Measurements from ENCODE around the gene CDT1. TPM values are rescaled to one million over a fixed set of nuclear protein-coding genes. Genes with fewer than 3 reads are reported as not detected.

Gene CDT1
- total and polyA plus RNA-seq, 9 donors = 0.18 to 3.2 (median 0.95) TPM; not detected in 1

DNA sequence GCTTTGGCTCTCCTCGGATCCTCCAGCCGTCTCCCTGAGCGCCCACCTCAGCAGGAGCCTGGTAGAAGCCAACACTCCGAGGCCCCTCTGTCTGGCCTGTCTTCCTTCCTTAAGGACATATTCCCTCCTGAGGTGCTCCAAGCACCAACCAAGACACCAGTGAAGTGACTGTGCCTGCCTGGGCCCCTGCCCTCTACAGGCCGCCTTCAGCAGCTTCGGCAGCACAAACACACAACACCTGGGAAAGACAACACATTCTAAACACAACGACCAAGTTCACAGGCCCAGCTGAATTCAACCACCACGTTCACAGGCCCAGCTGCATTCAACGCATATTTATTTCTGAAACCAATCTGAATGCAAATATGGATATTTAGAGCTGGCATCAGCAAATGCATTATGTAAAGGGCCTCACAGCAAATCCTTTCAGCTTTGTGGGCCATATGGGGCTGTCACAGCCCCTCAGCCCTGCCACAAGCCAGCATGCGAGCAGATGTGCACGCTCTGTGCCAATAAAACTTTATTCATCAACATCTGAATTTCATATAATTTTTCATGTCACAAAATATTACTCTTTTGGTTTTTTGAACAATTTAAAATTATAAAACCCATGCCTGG, 40.9 kb downstream of the CDT1 start:
- DNase-seq = no peak
- Histone ChIP-seq H3K9me3 (no peaks in the 10 kb centered on the region), H3K4me1 (ENCODE audit: insufficient read depth) (no peaks in the 10 kb centered on the region), H3K4me3 (no peak overlapping the region), H3K27ac (no peak overlapping the region), H3K27me3 (no peaks in the 10 kb centered on the region), H3K36me3 (no peaks in the 10 kb centered on the region)
- TF ChIP-seq EP300 (IDR thresholded peaks at IDR 0.05) (no peak), POLR2A (IDR thresholded peaks at IDR 0.05) (no peak)
- TF ChIP-seq, protein P1, sequence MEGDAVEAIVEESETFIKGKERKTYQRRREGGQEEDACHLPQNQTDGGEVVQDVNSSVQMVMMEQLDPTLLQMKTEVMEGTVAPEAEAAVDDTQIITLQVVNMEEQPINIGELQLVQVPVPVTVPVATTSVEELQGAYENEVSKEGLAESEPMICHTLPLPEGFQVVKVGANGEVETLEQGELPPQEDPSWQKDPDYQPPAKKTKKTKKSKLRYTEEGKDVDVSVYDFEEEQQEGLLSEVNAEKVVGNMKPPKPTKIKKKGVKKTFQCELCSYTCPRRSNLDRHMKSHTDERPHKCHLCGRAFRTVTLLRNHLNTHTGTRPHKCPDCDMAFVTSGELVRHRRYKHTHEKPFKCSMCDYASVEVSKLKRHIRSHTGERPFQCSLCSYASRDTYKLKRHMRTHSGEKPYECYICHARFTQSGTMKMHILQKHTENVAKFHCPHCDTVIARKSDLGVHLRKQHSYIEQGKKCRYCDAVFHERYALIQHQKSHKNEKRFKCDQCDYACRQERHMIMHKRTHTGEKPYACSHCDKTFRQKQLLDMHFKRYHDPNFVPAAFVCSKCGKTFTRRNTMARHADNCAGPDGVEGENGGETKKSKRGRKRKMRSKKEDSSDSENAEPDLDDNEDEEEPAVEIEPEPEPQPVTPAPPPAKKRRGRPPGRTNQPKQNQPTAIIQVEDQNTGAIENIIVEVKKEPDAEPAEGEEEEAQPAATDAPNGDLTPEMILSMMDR (IDR thresholded peaks at IDR 0.05) = no peak
- intact Hi-C loops (cut with DNase I) = no loop called here
- 63 to 72% (median 65%) methylated on average over 11 of the region's 11 CpGs for WGBS, 3 donors

GRCh38 chr16:88846088-88846487, 42.5 kb downstream of the CDT1 start:
- no peak for DNase-seq
- 92 to 95% (median 93%) methylated on average over 9 of the region's 9 CpGs for WGBS, 3 donors
- H3K36me3 ChIP-seq = no peaks in the 10 kb centered on the region
- no peak for TF ChIP-seq EP300 (IDR thresholded peaks at IDR 0.05)
- TF ChIP-seq POLR2A (IDR thresholded peaks at IDR 0.05) = no peak
- TF ChIP-seq, protein P1 (IDR thresholded peaks at IDR 0.05) = no peak
- no peaks in the 10 kb centered on the region for H3K4me1 ChIP-seq (ENCODE audit: insufficient read depth)
- H3K4me3 ChIP-seq = no peak overlapping the region
- H3K27ac ChIP-seq = no peak overlapping the region
- H3K9me3 ChIP-seq = no peaks in the 10 kb centered on the region
- intact Hi-C loops (cut with DNase I) = no loop called here
- H3K27me3 ChIP-seq = no peaks in the 10 kb centered on the region

- no peaks in the 10 kb centered on the region for H3K4me1 ChIP-seq (ENCODE audit: insufficient read depth)
- H3K36me3 ChIP-seq = no peaks in the 10 kb centered on the region
- no peaks in the 10 kb centered on the region for H3K9me3 ChIP-seq
- no peak for DNase-seq
- H3K27me3 ChIP-seq = no peaks in the 10 kb centered on the region
- WGBS, 3 donors = 93 to 97% (median 94%) methylated on average over 18 of the region's 18 CpGs
- intact Hi-C loops (cut with DNase I) = no loop called here
- TF ChIP-seq, protein P1 (IDR thresholded peaks at IDR 0.05) = no peak
- TF ChIP-seq EP300 (IDR thresholded peaks at IDR 0.05) (no peak), POLR2A (IDR thresholded peaks at IDR 0.05) (no peak)
- H3K4me3 ChIP-seq = no peak overlapping the region
- H3K27ac ChIP-seq = no peak overlapping the region
Measured at GRCh38 chr16:88847654-88848053, 44.1 kb downstream of the CDT1 start.

GRCh38 chr16:88848557-88848956, 45.0 kb downstream of the CDT1 start:
- no peaks in the 10 kb centered on the region for H3K36me3 ChIP-seq
- H3K4me3 ChIP-seq = no peak overlapping the region
- no peak for DNase-seq
- no peaks in the 10 kb centered on the region for H3K4me1 ChIP-seq (ENCODE audit: insufficient read depth)
- intact Hi-C loops (cut with DNase I) = no loop called here
- no peak overlapping the region for H3K27ac ChIP-seq
- no peaks in the 10 kb centered on the region for H3K9me3 ChIP-seq
- 89 to 91% (median 91%) methylated on average over 21 of the region's 21 CpGs for WGBS, 3 donors
- no peaks in the 10 kb centered on the region for H3K27me3 ChIP-seq
- TF ChIP-seq, protein P1 (IDR thresholded peaks at IDR 0.05) = no peak
- TF ChIP-seq POLR2A (IDR thresholded peaks at IDR 0.05) = no peak
- no peak for TF ChIP-seq EP300 (IDR thresholded peaks at IDR 0.05)

Measured in ovary (tissue), 9 donors.